ENCODE data around the gene IGSF21.
"Not testable (repeated sequence)": the region's sequence is repeated elsewhere in the genome, so short reads cannot be mapped to it uniquely, and the experiment has no call there.

IGSF21 gene

GRCh38 chr1:18365099-18365705 is 257.6 kb downstream of the IGSF21 start:
- no peak for DNase-seq (ENCODE audit: low read depth)
- TF ChIP-seq, protein P1, sequence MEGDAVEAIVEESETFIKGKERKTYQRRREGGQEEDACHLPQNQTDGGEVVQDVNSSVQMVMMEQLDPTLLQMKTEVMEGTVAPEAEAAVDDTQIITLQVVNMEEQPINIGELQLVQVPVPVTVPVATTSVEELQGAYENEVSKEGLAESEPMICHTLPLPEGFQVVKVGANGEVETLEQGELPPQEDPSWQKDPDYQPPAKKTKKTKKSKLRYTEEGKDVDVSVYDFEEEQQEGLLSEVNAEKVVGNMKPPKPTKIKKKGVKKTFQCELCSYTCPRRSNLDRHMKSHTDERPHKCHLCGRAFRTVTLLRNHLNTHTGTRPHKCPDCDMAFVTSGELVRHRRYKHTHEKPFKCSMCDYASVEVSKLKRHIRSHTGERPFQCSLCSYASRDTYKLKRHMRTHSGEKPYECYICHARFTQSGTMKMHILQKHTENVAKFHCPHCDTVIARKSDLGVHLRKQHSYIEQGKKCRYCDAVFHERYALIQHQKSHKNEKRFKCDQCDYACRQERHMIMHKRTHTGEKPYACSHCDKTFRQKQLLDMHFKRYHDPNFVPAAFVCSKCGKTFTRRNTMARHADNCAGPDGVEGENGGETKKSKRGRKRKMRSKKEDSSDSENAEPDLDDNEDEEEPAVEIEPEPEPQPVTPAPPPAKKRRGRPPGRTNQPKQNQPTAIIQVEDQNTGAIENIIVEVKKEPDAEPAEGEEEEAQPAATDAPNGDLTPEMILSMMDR (conservative IDR thresholded peaks at IDR 0.05; ENCODE audit: low read depth, low read length) = no peak

GRCh38 chr1:18372505-18372904 is 264.9 kb downstream of the IGSF21 start:
- DNase-seq (ENCODE audit: low read depth); H3K4me3 ChIP-seq (ENCODE audit: low read depth, low read length): not testable (repeated sequence)

More at GRCh38 chr1:18365099-18365705, 257.6 kb downstream of the IGSF21 start:
- H3K4me3 ChIP-seq (ENCODE audit: low read depth, low read length) = no peak overlapping the region

DNA sequence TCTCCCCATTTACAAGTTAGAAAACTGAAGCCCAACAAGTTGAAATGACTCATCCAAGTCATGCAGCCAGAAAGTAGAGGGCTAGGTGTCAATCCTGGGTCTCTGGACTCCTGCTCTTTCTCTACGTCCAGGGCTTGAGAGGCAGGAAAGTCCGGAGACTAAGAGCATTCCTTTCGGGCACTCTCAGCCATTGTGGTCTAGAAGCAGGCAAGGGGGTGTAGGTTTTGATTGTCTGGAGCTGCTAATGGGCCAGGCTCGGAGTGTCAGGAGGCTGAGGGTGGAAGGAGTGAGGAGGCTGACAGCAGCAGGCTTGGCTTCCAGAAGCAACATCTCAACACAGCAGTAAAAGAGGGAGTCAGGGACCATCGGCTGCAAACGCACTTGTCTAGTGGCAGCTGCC is 265.6 kb downstream of the IGSF21 start:
- DNase-seq (ENCODE audit: low read depth) = no peak
- no peak overlapping the region for H3K4me3 ChIP-seq (ENCODE audit: low read depth, low read length)
- TF ChIP-seq, protein P1 (conservative IDR thresholded peaks at IDR 0.05; ENCODE audit: low read depth, low read length) = no peak

DNA sequence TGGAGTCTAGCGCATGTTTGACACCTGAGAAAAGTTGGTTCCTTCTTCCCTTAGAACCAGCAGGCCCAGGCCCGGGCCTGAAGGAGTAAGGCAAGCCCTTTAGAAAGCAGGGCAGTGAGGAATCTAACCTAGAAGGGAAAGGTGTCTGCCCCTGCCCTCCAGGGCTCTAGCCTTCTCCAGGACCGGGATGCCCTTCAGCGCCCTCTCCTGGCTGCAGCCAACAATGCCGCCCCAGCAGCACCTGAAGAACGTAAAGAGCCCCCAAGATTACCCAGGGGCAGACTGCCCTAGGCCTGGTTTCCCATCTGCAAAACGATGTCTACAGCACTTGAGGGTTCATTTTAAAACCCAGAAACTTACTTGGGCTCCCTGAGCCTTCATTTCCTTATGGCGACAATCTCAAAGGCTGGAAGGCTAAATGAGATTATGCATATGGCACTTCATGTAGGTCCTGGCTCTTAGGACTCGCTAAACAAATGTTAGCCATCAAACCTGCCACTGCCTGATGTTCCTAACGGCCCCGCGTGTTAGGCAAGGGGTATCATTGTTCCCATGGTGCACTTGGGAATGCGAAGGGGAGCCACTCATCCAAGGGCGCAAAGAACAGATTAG is 266.4 kb downstream of the IGSF21 start:
- no peak for DNase-seq (ENCODE audit: low read depth)
- TF ChIP-seq, protein P1 (conservative IDR thresholded peaks at IDR 0.05; ENCODE audit: low read depth, low read length) = no peak

DNA sequence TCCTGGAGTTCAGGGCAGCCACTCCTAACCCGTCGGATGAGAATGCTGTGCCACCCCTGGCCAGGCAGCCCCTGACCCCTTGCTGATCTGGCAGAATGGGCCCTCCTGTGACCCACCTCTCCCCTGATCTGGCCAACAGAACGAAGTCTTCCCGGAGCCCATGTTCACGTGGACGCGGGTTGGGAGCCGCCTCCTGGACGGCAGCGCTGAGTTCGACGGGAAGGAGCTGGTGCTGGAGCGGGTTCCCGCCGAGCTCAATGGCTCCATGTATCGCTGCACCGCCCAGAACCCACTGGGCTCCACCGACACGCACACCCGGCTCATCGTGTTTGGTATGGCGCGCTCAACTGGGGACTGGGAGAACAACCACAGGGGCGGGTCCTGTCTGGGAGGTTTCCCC is 269.1 kb downstream of the IGSF21 start:
- no peak for DNase-seq (ENCODE audit: low read depth)
- no peak overlapping the region for H3K4me3 ChIP-seq (ENCODE audit: low read depth, low read length)
- TF ChIP-seq, protein P1 (conservative IDR thresholded peaks at IDR 0.05; ENCODE audit: low read depth, low read length) = no peak

More for the DNA sequence above, 266.4 kb downstream of the IGSF21 start:
- H3K4me3 ChIP-seq (ENCODE audit: low read depth, low read length) = no peak overlapping the region

GRCh38 chr1:18380288-18380687 is 272.7 kb downstream of the IGSF21 start:
- TF ChIP-seq, protein P1 (conservative IDR thresholded peaks at IDR 0.05; ENCODE audit: low read depth, low read length) = no peak
- DNase-seq (ENCODE audit: low read depth) = no peak
- no peak overlapping the region for H3K4me3 ChIP-seq (ENCODE audit: low read depth, low read length)

DNA sequence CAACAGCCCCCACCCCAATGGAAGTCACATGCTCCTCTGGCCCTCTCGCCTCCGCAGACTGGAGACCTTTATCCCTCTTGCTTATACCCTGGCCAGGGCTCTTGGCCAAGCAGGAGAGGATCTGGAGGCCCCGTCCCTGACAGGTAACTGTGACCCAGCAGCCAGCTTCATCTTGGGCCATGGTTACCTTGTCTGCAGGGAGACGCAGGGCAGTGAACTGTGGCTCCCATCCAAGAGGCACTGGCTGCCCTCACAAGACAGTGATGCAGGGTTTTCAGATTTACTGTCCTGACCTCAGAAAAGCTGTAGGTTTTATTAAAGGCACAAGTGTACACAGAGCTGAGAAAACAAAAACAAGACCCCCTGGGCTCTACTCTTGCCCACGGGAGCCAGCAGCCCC is 276.5 kb downstream of the IGSF21 start:
- no peak for DNase-seq (ENCODE audit: low read depth)
- TF ChIP-seq, protein P1 (conservative IDR thresholded peaks at IDR 0.05; ENCODE audit: low read depth, low read length) = no peak

More for the DNA sequence above, 276.5 kb downstream of the IGSF21 start:
- H3K4me3 ChIP-seq (ENCODE audit: low read depth, low read length) = no peak overlapping the region

Measured in choroid plexus epithelial cell (primary cell).